ENCODE measurements around the gene DYNLL2. TPM values are rescaled to one million over a fixed set of nuclear protein-coding genes. Genes with fewer than 3 reads are reported as not detected.

DYNLL2 gene
- total and polyA plus RNA-seq, 9 of the 15 experiments (the other 6 are each of a cell fraction or from before 2014, with no cell fraction given), result 1.8 to 24.5 (median 13.0) TPM

GRCh38 chr17:58119491-58119890 lies 36.3 kb downstream of the DYNLL2 start (continued):
- TF ChIP-seq NKRF (IDR thresholded peaks at IDR 0.05; ENCODE audit: borderline replicate concordance), result no peak

GRCh38 chr17:58120195-58120822 lies 37.1 kb downstream of the DYNLL2 start:
- intact Hi-C loops (cut with micrococcal nuclease) (loop anchor here (5.0 kb wide), 1 partner anchor 132 kb away; no protein-coding TSS in a partner anchor), in situ Hi-C loops (cut with MboI) (loop anchor here (10.0 to 25.0 kb wide), 2 partner anchors 334 to 983 kb away; no protein-coding TSS in a partner anchor)
- ATAC-seq (peak; percentile 67; the same call in 2 of the 3 replicates), DNase-seq (ENCODE audit: extremely low read depth in 1 of 4, low spot score in 3 of 4) (peak; percentile 34 to 76 (median 43)), FAIRE-seq (peak; percentile 90)
- POLR2A ChIA-PET, result interaction anchor here (0.6 to 1.0 kb wide), 2 partner anchors 71 to 205 kb away, joined by 3 read pairs; no protein-coding TSS in a partner anchor
- Histone ChIP-seq H4K20me1 (replicated peaks; ENCODE audit: control insufficient read depth, insufficient read depth, low read length) (0 out of 2 replicates have a peak, but pooled peaks cover 3% of the 10 kb centered on the region), H3K79me2 (ENCODE audit: control insufficient read depth, insufficient read depth, low read length) (no peaks in the 10 kb centered on the region), H3K27me3 (ENCODE audit: control insufficient read depth in 2 of 2, insufficient read depth in 2 of 2, low read length in 2 of 2) (peaks cover under 1 to 10% of the 10 kb centered on the region in 2 experiments; a peak in 3 of 5 replicates), H3K4me1 (replicated peaks in 1 of 2; ENCODE audit: control insufficient read depth in 2 of 2, insufficient read depth in 2 of 2, low read length in 2 of 2) (no peaks in the 10 kb centered on the region), H3K9ac (ENCODE audit: insufficient read depth in 1 of 2, low read depth in 2 of 2, low read length in 2 of 2) (no peak overlapping the region), H3K36me3 (ENCODE audit: control insufficient read depth, insufficient read depth, low read length) (no peaks in the 10 kb centered on the region), H3K9me3 (replicated peaks; ENCODE audit: control insufficient read depth, insufficient read depth, low read depth, low read length) (no peaks in the 10 kb centered on the region), H3K4me2 (ENCODE audit: insufficient read depth, low read length) (no peak overlapping the region), H2AFZ (ENCODE audit: low read depth, low read length) (no peak overlapping the region), H3K9me1 (ENCODE audit: control insufficient read depth, insufficient read depth, low read length) (no peaks in the 10 kb centered on the region), H3K4me3 (no peak overlapping the region), H3K27ac (ENCODE audit: extremely low read depth, low read depth, low read length) (no peak overlapping the region)
- 2% methylated on average over 7 of the region's 7 CpGs for WGBS (ENCODE audit: insufficient coverage, low coverage, missing lambda C conversion rate)
- CTCF ChIA-PET (ENCODE audit: low intra/inter-chr PET ratio), result no interaction called here
- no TSS peak for BruUV-seq (replicated peaks)
- peak in 1 of 2 experiments; percentile 43; a peak in 1 of 4 replicates for TF ChIP-seq MNT (conservative IDR thresholded peaks at IDR 0.05)
- no peak for TF ChIP-seq MEIS2 (IDR thresholded peaks at IDR 0.05; ENCODE audit: partially characterized antibody)
- peak; percentile 97 for TF ChIP-seq MIER1 (IDR thresholded peaks at IDR 0.05; ENCODE audit: low read depth)
- TF ChIP-seq YY1 (IDR thresholded peaks at IDR 0.05; ENCODE audit: borderline replicate concordance in 1 of 3, control insufficient read depth in 1 of 3, extremely low read depth in 1 of 3, insufficient read depth in 3 of 3, insufficient read length in 1 of 3, insufficient replicate concordance in 2 of 3, low read depth in 1 of 3, low read length in 2 of 3), result peak in 1 of 3 experiments; percentile 34
- TF ChIP-seq ZNF263 (CRISPR knock-in tag; IDR thresholded peaks at IDR 0.05; ENCODE audit: borderline replicate concordance), result peak; percentile 43; the same call in 1 of the 2 replicates
- TF ChIP-seq CXXC5 (CRISPR knock-in tag; IDR thresholded peaks at IDR 0.05), result 0 out of 2 replicates have a peak, but pooled peaks have one; percentile 26
- no peak for TF ChIP-seq RBFOX2 (IDR thresholded peaks at IDR 0.05; ENCODE audit: low read depth, low read length)
- 0 out of 2 replicates have a peak, but pooled peaks have one; percentile 34 for TF ChIP-seq ZNF609 (CRISPR knock-in tag; IDR thresholded peaks at IDR 0.05; ENCODE audit: borderline replicate concordance)
